ENCODE data around the gene HMSD. TPM values are rescaled to one million over a fixed set of nuclear protein-coding genes. Genes with fewer than 3 reads are reported as not detected.

The HMSD gene
- total RNA-seq, 1 donor from 2014 or later = not detected

- DNase-seq = peak; percentile 62
Observed at GRCh38 chr18:63994783-63995399, 45.8 kb downstream of the HMSD start.

DNA sequence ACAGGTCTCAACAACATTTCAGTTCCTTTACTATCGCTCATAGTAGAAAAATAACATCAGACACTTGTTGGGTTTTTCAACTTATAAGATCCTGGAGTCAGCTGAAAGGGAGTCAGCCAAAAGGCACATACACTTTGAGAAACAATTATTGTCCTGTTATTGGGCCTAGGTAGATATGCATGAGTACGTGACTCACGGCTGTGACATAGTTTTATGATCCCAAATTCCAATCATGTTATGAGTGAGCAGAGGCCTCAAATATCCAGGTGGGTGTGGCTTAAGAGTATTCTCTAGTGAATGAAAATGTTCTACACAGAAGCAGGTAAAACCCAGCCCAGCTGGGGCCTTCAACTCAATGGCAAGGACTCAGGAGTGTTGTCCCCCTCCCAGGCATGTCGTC lies 47.9 kb downstream of the HMSD start:
- no peak for DNase-seq

DNA sequence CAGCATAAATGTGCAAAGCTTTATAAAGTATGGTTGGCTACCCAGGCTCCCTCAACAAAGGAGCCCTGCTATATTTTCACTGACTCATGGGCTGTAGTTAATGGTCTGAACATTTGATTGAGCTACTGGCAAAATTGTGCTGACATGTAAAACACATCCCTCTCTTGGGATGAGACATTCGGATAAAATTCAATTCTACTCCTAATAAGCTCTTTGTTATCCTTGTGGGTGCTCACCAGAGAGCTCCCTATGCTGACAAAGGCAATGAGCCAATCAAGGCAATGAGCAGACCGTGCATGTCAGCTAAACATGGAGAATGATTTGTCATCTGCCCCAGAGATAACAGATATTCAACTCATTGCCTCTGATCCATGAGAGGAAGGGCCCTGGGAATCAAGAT lies 48.5 kb downstream of the HMSD start:
- no peak for DNase-seq

DNA sequence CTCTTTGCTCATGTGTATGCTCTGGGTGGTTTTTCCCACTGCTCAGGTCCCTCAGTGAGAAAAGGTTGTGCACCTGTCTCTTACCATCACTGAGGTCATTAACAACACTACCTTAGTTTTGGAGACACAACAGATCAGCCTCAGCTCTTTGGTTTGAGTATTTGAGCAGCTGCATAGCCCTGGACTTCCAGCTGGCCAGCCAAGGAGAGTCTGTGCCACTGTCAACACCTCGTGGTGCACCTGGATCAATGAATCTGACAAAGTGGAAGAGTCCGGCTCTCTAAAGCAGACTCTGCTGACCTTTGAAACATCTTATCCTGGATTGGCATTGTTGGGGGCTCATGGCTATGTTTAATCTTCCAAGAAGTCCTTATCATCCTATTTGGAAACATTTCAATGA lies 50.8 kb downstream of the HMSD start:
- DNase-seq = no peak

DNA sequence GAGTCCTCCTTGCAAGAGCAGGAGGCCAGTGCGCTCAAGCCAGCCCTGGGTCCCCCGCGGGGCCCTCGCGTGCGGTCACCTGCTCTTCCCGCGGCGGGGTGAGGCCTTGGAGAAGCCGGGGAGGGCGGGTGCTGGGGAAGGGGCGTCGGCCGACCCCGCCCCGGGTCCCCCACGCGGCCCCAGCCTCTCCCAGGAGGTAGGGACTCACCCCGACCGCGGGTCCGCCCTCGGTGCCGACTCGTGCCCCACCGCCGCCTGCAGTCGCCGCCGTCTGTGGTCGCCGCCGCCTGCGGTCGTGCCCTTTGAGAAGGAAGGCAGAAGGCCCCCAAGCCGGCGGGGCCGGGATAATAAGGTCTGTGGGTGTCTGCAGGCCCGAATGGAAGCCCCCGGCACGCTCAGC lies 53.5 kb downstream of the HMSD start:
- no peak for DNase-seq

DNA sequence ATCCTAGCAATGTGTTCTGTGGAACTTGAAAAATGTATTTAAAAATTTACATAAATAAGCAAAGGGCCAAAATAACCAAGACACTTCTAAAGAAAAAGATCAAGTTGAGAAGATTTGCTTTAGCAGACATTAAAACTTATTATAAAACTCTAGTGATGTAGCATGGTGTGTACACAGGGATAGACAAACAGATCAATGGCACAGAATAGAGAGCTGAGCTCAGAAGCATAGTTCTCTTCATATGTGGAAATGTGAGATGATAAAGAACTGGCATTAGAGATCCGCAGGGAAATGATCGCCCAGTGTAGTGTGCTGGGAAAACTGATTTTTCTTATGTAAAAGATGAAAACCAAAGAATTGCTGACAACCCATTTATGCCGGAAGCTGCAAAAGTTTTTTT lies 60.2 kb downstream of the HMSD start:
- no peak for DNase-seq

Other genes with a start within 250 kb of the HMSD start
- gene SERPINB11, start 246.3 kb upstream of the HMSD start, total RNA-seq = 1.0 TPM
- 0.72 TPM for gene SERPINB7, start 173.9 kb upstream of the HMSD start, total RNA-seq
- 9.7 TPM for gene SERPINB2, start 61.6 kb upstream of the HMSD start, total RNA-seq
- gene SERPINB10, start 41.3 kb upstream of the HMSD start, total RNA-seq = 7.0 TPM
- gene SERPINB8, start 20.8 kb downstream of the HMSD start, total RNA-seq = 4.6 TPM
- not detected for gene LINC00305, start 199.8 kb downstream of the HMSD start, total RNA-seq

All from tongue (tissue), 2 donors.